Muscle of leg (tissue), 11 donors: ENCODE measurements around the gene FOXA3. TPM values are rescaled to one million over a fixed set of nuclear protein-coding genes. Genes with fewer than 3 reads are reported as not detected.

Experiments used
- DNase-seq: peaks from one replicate; pipeline ENCODE4 v3.0.0; 2013
- H3K27ac ChIP-seq: one replicate; pipeline ENCODE4 v1.5.1; 2013; ENCODE audit warnings: mild to moderate bottlenecking, low read length, control low read depth
- H3K27me3 ChIP-seq: one replicate; pipeline ENCODE4 v1.6.1; 2013; ENCODE audit warnings: low read length; ENCODE audit not compliant: control insufficient read depth, insufficient read depth
- H3K36me3 ChIP-seq: one replicate; pipeline ENCODE4 v1.6.1; 2013; ENCODE audit warnings: low read length; ENCODE audit not compliant: control insufficient read depth, insufficient read depth
- H3K4me1 ChIP-seq: one replicate; pipeline ENCODE4 v1.6.1; 2013; ENCODE audit warnings: low read length; ENCODE audit not compliant: control insufficient read depth, insufficient read depth
- H3K4me3 ChIP-seq: one replicate; pipeline ENCODE4 v1.5.1; 2013; ENCODE audit warnings: low read length, control low read depth
- H3K9me3 ChIP-seq: replicated peaks from 2 replicates; pipeline ENCODE4 v1.6.1; 2013; ENCODE audit warnings: low read depth, low read length; ENCODE audit not compliant: control insufficient read depth
- WGBS: methylation state at CpG from one replicate; pipeline ENCODE4 v1.1.5; 2013; ENCODE audit warnings: missing lambda C conversion rate; ENCODE audit not compliant: insufficient coverage; 5-methylcytosine and 5-hydroxymethylcytosine counted together
- polyA plus RNA-seq, 8 donors: library from polyadenylated mRNA; unstranded; fragments of 120-200 nt; gene quantifications; one replicate each; pipeline versions ENCODE4 v1.2.1 to v1.2.3, GENCODE V29; 2013; ENCODE audit warnings: inconsistent platforms in 1 of 8, low replicate concordance in 1 of 8; ENCODE audit not compliant: insufficient read length in 8 of 8, insufficient read depth in 1 of 8
- total RNA-seq: library from RNA; stranded (reverse); fragments of 120-200 nt; gene quantifications from one replicate; pipeline ENCODE4 v1.2.4, GENCODE V29; 2013

Gene FOXA3
- total and polyA plus RNA-seq, 9 donors, result 0.09 to 0.41 (median 0.12) TPM; not detected in 6

DNA sequence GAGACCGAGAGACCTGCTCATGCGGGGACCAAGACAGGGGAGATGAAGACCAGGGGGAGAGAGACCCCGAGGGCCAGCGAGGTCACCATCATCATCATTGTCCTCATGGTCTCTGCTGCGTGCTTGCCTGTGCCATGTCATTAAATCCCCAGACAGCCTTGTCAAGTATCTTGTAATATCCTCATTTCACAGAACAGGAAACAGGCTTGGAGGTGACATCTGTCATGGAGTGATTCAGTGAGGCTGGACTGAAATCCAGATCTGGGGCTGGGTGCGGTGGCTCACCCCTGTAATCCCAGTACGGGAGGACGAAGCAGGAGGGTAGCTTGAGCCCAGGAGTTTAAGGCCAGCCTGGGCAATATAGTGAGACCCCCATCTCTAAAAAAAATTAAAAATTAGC is 56.3 kb downstream of the FOXA3 start:
- Histone ChIP-seq H3K36me3 (no peaks in the 10 kb centered on the region), H3K4me3 (no peak overlapping the region), H3K27ac (no peak overlapping the region), H3K9me3 (no peaks in the 10 kb centered on the region), H3K27me3 (peaks cover 18% of the 10 kb centered on the region), H3K4me1 (no peaks in the 10 kb centered on the region)
- no peak for DNase-seq
- WGBS, result 49% methylated on average over 3 of the region's 8 CpGs

DNA sequence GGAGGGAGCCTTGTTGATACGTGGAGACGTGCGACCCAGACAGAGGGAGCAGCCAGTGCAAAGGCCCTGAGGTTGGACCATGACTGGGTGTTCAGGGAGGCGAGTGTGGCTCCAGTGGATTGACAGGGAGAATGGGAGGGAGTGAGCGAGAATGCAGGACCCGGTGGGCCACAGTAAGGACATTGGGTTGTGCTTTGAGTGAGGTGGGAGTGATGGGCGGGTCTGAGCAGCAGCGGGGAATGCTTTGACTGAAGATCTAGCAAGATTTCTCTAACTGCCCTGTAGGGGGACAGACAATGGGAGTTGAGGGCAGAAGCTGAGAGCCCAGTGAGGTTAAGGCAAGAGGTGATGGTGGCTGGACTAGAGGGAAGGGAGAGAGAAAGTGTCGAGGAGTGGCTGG is 58.2 kb downstream of the FOXA3 start:
- Histone ChIP-seq H3K4me1 (no peaks in the 10 kb centered on the region), H3K4me3 (no peak overlapping the region), H3K9me3 (no peaks in the 10 kb centered on the region), H3K27me3 (peaks cover 17% of the 10 kb centered on the region), H3K27ac (no peak overlapping the region), H3K36me3 (no peaks in the 10 kb centered on the region)
- WGBS, result 49% methylated on average over 8 of the region's 9 CpGs
- DNase-seq, result no peak

Other genes starting within 250 kb of the FOXA3 start
- 8.2 TPM for gene EML2, start 224.9 kb upstream of the FOXA3 start, total RNA-seq
- gene EML2, start 224.9 kb upstream of the FOXA3 start, polyA plus RNA-seq, result 10 to 100 TPM in 5 of 8 donors, 1 to 10 TPM in 3; 7.9 to 13.2 (median 11.2) TPM
- gene GIPR, start 196.1 kb upstream of the FOXA3 start, total RNA-seq, result 0.09 TPM
- 1 to 10 TPM in 1 of 8 donors, under 1 TPM in 6, not detected in 1; 0.04 to 1.8 (median 0.32) TPM for gene GIPR, start 196.1 kb upstream of the FOXA3 start, polyA plus RNA-seq
- 446 TPM for gene SNRPD2, start 172.4 kb upstream of the FOXA3 start, total RNA-seq
- 100 to 1,000 TPM; 253 to 349 (median 288) TPM for gene SNRPD2, start 172.4 kb upstream of the FOXA3 start, polyA plus RNA-seq
- 2.2 TPM for gene QPCTL, start 171.7 kb upstream of the FOXA3 start, total RNA-seq
- gene QPCTL, start 171.7 kb upstream of the FOXA3 start, polyA plus RNA-seq, result 1 to 10 TPM; 2.8 to 6.8 (median 3.9) TPM
- 7.3 TPM for gene FBXO46, start 133.4 kb upstream of the FOXA3 start, total RNA-seq
- 10 to 100 TPM in 6 of 8 donors, 1 to 10 TPM in 2; 7.5 to 16.1 (median 12.7) TPM for gene FBXO46, start 133.4 kb upstream of the FOXA3 start, polyA plus RNA-seq
- gene MEIOSIN, start 130.9 kb upstream of the FOXA3 start, total RNA-seq, result not detected
- under 1 TPM in 1 of 8 donors, not detected in 7; 0.04 TPM for gene MEIOSIN, start 130.9 kb upstream of the FOXA3 start, polyA plus RNA-seq
- gene SIX5, start 95.1 kb upstream of the FOXA3 start, total RNA-seq, result 14.9 TPM
- 10 to 100 TPM; 16.7 to 31.9 (median 25.3) TPM for gene SIX5, start 95.1 kb upstream of the FOXA3 start, polyA plus RNA-seq
- gene DMPK, start 81.8 kb upstream of the FOXA3 start, total RNA-seq, result 158 TPM
- 100 to 1,000 TPM; 236 to 390 (median 333) TPM for gene DMPK, start 81.8 kb upstream of the FOXA3 start, polyA plus RNA-seq
- 29.1 TPM for gene DMWD, start 71.5 kb upstream of the FOXA3 start, total RNA-seq
- 10 to 100 TPM; 32.6 to 57.1 (median 45.0) TPM for gene DMWD, start 71.5 kb upstream of the FOXA3 start, polyA plus RNA-seq
- gene RSPH6A, start 49.0 kb upstream of the FOXA3 start, total RNA-seq, result 0.09 TPM
- under 1 TPM in 2 of 8 donors, not detected in 6; 0.05 to 0.11 TPM for gene RSPH6A, start 49.0 kb upstream of the FOXA3 start, polyA plus RNA-seq
- gene SYMPK, start 1.2 kb upstream of the FOXA3 start, total RNA-seq, result 25.8 TPM
- gene SYMPK, start 1.2 kb upstream of the FOXA3 start, polyA plus RNA-seq, result 10 to 100 TPM; 32.5 to 44.0 (median 38.8) TPM
- 17.5 TPM for gene IRF2BP1, start 21.8 kb downstream of the FOXA3 start, total RNA-seq
- gene IRF2BP1, start 21.8 kb downstream of the FOXA3 start, polyA plus RNA-seq, result 10 to 100 TPM; 16.4 to 21.8 (median 19.4) TPM
- 1.3 TPM for gene MYPOP, start 38.3 kb downstream of the FOXA3 start, total RNA-seq
- 1 to 10 TPM; 3.4 to 5.5 (median 4.2) TPM for gene MYPOP, start 38.3 kb downstream of the FOXA3 start, polyA plus RNA-seq
- gene NANOS2, start 50.5 kb downstream of the FOXA3 start, total RNA-seq, result not detected
- gene NANOS2, start 50.5 kb downstream of the FOXA3 start, polyA plus RNA-seq, result not detected
- 0.98 TPM for gene NOVA2, start 109.5 kb downstream of the FOXA3 start, total RNA-seq
- gene NOVA2, start 109.5 kb downstream of the FOXA3 start, polyA plus RNA-seq, result 1 to 10 TPM; 2.6 to 5.3 (median 3.9) TPM
- gene CCDC61, start 131.1 kb downstream of the FOXA3 start, total RNA-seq, result 6.1 TPM
- 1 to 10 TPM; 6.2 to 9.0 (median 7.0) TPM for gene CCDC61, start 131.1 kb downstream of the FOXA3 start, polyA plus RNA-seq
- 0.27 TPM for gene PGLYRP1, start 158.7 kb downstream of the FOXA3 start, total RNA-seq
- gene PGLYRP1, start 158.7 kb downstream of the FOXA3 start, polyA plus RNA-seq, result 1 to 10 TPM in 2 of 8 donors, under 1 TPM in 6; 0.60 to 2.3 (median 0.66) TPM
- 1.9 TPM for gene IGFL4, start 176.7 kb downstream of the FOXA3 start, total RNA-seq
- 10 to 100 TPM in 1 of 8 donors, 1 to 10 TPM in 7; 1.2 to 11.3 (median 2.9) TPM for gene IGFL4, start 176.7 kb downstream of the FOXA3 start, polyA plus RNA-seq